EH (cell line): ENCODE results near the gene PRELID2.
"Not testable (repeated sequence)": the region's sequence is repeated elsewhere in the genome, so short reads cannot be mapped to it uniquely, and the experiment has no call there.

ENCODE experiments used
- DNase-seq: peaks from one replicate; pipeline ENCODE4 v3.0.0-alpha.2; 2015; ENCODE audit warnings: low read depth

PRELID2 gene

GRCh38 chr5:145739843-145740242 is 95.3 kb downstream of the PRELID2 start:
- DNase-seq = no peak

GRCh38 chr5:145738227-145738626 is 96.9 kb downstream of the PRELID2 start:
- no peak for DNase-seq

GRCh38 chr5:145737578-145737977 is 97.6 kb downstream of the PRELID2 start:
- DNase-seq = no peak

DNA sequence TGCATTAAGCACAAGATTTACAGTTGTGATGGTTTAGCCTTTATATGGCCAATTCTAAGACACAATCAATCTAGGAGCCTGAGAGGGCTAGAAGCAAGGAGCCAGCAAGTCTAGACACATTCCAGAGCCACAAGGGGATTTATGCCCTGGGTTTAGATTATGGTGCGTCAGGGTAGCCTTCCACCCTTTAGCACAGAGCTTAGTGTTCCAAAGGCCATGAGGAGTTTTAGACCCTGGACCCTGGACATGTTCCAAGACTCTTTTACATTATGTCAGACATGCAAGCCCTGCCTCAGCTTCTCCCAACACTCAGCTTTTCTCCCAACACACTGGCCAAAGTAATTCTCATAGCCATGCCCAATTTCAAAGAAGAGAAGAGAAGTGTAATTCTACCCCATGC is 105.2 kb downstream of the PRELID2 start:
- DNase-seq = not testable (repeated sequence)

- DNase-seq = peak; percentile 11
Measured at GRCh38 chr5:145723516-145723915, 111.6 kb downstream of the PRELID2 start.

- peak; percentile 64 for DNase-seq
Measured at GRCh38 chr5:145718956-145719355, 116.2 kb downstream of the PRELID2 start.

GRCh38 chr5:145715412-145715811 is 119.7 kb downstream of the PRELID2 start:
- DNase-seq = no peak

DNA sequence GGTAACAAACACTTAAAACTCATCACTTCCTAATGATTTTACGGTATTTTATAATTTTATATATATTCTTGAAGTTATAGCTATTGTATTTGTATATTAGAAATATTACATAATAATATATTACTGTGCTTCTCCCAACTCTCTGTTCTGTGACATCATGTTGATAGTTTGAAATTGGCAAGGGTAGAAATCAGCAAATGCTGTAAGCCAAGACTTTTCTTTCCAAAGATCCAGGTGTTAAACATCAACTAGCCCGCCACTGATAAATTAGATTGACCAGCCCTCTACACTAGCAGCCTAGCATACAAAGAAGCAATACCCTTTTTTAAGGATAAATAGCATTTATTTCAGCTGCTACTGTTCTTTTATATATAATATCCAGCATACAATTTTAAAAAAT is 122.9 kb downstream of the PRELID2 start:
- DNase-seq = no peak

DNA sequence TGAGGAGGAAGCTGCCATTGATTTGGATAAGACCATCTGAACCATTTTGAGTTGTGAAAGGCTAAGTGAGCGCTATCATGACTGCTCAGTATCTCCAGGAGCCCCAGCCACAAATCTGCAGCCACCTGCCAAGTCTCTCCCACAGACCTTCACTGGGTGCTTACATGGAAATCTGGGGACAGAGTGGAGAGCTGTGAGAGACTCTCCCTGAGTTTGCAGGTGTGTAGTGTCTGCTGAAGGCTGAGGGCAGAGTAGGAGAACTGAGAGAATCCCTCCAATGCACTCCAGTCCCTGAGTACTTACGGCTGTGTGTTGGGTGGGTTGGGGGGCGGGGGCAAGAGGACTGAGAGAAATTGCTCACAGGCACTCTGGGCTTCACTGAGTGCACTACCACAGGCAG is 123.7 kb downstream of the PRELID2 start:
- DNase-seq = no peak
